ENCODE results near the gene CFAP99. TPM values are rescaled to one million over a fixed set of nuclear protein-coding genes. Genes with fewer than 3 reads are reported as not detected.

The CFAP99 gene
- total RNA-seq, 1 experiment from 2014 or later, result 0.16 TPM

- no peak for TF ChIP-seq CTCF (IDR thresholded peaks at IDR 0.05; ENCODE audit: unreplicated experiment)
- no TSS peak for BruUV-seq (replicated peaks)
- Mint-ChIP-seq H3K27ac (ENCODE audit: low read depth, unreplicated experiment) (peak within 1 kb of the TSS; percentile 94), H3K9me3 (ENCODE audit: unreplicated experiment) (no peaks in the 10 kb centered on the region), H3K4me3 (ENCODE audit: unreplicated experiment) (peak within 1 kb of the TSS; percentile 93), H3K4me1 (ENCODE audit: insufficient read depth, unreplicated experiment) (peaks cover 14% of the 10 kb centered on the region), H3K36me3 (ENCODE audit: insufficient read depth, unreplicated experiment) (peaks cover 42% of the 10 kb centered on the region), H3K27me3 (ENCODE audit: insufficient read depth, unreplicated experiment) (no peaks in the 10 kb centered on the region)
- POLR2A ChIA-PET, result interaction anchor here (0.6 to 3.8 kb wide), 33 partner anchors 9 to 748 kb away, joined by 3 to 37 read pairs (median 5); partner anchors contain the start of genes CFAP99, FAM193A, HAUS3 and MXD4
- DNase-seq (ENCODE audit: unreplicated experiment), result peak; percentile 97
- CTCF ChIA-PET, result interaction anchor here (0.5 to 2.5 kb wide), 8 partner anchors 24 to 459 kb away, joined by 3 to 13 read pairs (median 3); no protein-coding TSS in a partner anchor
- intact Hi-C loops (cut with micrococcal nuclease), result loop anchor here (2.0 kb wide), 1 partner anchor 56 kb away; no protein-coding TSS in a partner anchor
Measured at GRCh38 chr4:2468456-2469191, 49.9 kb downstream of the CFAP99 start, which contains the start of gene RNF4. RNF4 (plus strand) TSS chr4:2469106; CDS start chr4:2490494, 21,388 bp downstream.

- H3K27ac Mint-ChIP-seq (ENCODE audit: low read depth, unreplicated experiment), result peak overlapping the region; percentile 94
- H3K27me3 Mint-ChIP-seq (ENCODE audit: insufficient read depth, unreplicated experiment), result no peaks in the 10 kb centered on the region
- peak overlapping the region; percentile 93 for H3K4me3 Mint-ChIP-seq (ENCODE audit: unreplicated experiment)
- peaks cover 50% of the 10 kb centered on the region for H3K36me3 Mint-ChIP-seq (ENCODE audit: insufficient read depth, unreplicated experiment)
- BruUV-seq (replicated peaks), result no TSS peak
- DNase-seq (ENCODE audit: unreplicated experiment), result peak; percentile 47
- ChIA-PET POLR2A (interaction anchor here (0.7 to 3.8 kb wide), 30 partner anchors 8 to 749 kb away, joined by 3 to 37 read pairs (median 5); partner anchors contain the start of genes CFAP99, FAM193A, HAUS3 and MXD4), CTCF (interaction anchor here (0.5 to 2.5 kb wide), 8 partner anchors 24 to 595 kb away, joined by 3 to 13 read pairs (median 3); no protein-coding TSS in a partner anchor)
- peaks cover 14% of the 10 kb centered on the region for H3K4me1 Mint-ChIP-seq (ENCODE audit: insufficient read depth, unreplicated experiment)
- intact Hi-C loops (cut with micrococcal nuclease), result loop anchor here (2.0 kb wide), 1 partner anchor 57 kb away; no protein-coding TSS in a partner anchor
- no peaks in the 10 kb centered on the region for H3K9me3 Mint-ChIP-seq (ENCODE audit: unreplicated experiment)
- no peak for TF ChIP-seq CTCF (IDR thresholded peaks at IDR 0.05; ENCODE audit: unreplicated experiment)
Measured at GRCh38 chr4:2469192-2469984, 50.6 kb downstream of the CFAP99 start.

GRCh38 chr4:2470791-2471190 lies 52.0 kb downstream of the CFAP99 start:
- Mint-ChIP-seq H3K4me1 (ENCODE audit: insufficient read depth, unreplicated experiment) (peaks cover 18% of the 10 kb centered on the region), H3K36me3 (ENCODE audit: insufficient read depth, unreplicated experiment) (peaks cover 56% of the 10 kb centered on the region), H3K4me3 (ENCODE audit: unreplicated experiment) (peak overlapping the region; percentile 93)

More at GRCh38 chr4:2470791-2471190, 52.0 kb downstream of the CFAP99 start:
- no peak for DNase-seq (ENCODE audit: unreplicated experiment)
- TF ChIP-seq CTCF (IDR thresholded peaks at IDR 0.05; ENCODE audit: unreplicated experiment), result no peak
- intact Hi-C loops (cut with micrococcal nuclease), result no loop called here
- BruUV-seq (replicated peaks), result no TSS peak
- Mint-ChIP-seq H3K27me3 (ENCODE audit: insufficient read depth, unreplicated experiment) (no peaks in the 10 kb centered on the region), H3K27ac (ENCODE audit: low read depth, unreplicated experiment) (peak overlapping the region; percentile 73), H3K9me3 (ENCODE audit: unreplicated experiment) (no peaks in the 10 kb centered on the region)
- POLR2A ChIA-PET, result interaction anchor here (0.6 to 3.8 kb wide), 9 partner anchors 9 to 950 kb away, joined by 3 to 35 read pairs (median 5); partner anchors contain the start of gene MXD4
- CTCF ChIA-PET, result interaction anchor here (0.7 to 1.9 kb wide), 3 partner anchors 14 to 251 kb away, joined by 3 to 7 read pairs (median 3); no protein-coding TSS in a partner anchor

Data from MCF 10A (cell line).